HG02759 (cell line): ENCODE data around the gene ZBTB7C.

Experiments
- ATAC-seq: cut with Tn5 transposase; IDR thresholded peaks from one replicate; pipeline ENCODE4 v1.9.1; 2021; ENCODE audit warnings: mild to moderate bottlenecking, moderate library complexity; ENCODE audit not compliant: unreplicated experiment

The ZBTB7C gene

DNA sequence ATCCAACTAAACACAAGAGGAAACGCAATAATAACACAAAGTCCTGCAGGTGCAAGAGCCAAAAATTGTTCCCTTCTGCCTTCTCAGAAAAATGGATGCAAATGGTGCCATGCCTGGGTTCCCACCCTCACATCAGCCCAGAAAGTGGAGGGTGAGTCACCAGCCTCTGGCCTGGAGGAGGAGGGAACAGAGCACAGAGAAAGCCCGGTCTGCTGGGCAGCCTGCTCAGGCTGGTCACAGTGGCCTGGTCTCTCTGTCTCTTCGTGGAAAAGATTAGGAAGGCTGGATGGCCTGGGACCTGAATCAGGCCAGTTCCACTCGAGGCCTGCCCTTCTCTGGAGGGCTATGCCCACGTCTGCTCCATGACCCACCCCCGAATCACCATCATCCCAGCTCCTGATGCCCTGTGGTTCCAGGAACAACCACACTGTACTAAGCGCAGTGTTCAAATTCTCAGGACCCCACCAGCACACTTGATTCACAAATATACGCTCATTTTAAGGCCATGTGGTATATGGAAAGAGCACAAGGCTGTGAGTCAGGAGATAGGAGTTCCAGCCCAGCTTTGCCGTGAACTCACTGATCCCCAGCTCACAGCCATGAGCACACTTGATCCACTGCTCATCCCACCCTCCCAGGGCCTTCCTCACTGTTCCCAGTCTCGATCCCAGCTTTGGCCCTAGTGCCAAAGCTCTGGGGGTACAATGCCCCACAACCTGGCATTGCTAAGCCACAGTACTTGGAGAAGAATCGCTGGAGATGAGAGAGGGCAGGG is 82.1 kb downstream of the ZBTB7C start:
- ATAC-seq = no peak

DNA sequence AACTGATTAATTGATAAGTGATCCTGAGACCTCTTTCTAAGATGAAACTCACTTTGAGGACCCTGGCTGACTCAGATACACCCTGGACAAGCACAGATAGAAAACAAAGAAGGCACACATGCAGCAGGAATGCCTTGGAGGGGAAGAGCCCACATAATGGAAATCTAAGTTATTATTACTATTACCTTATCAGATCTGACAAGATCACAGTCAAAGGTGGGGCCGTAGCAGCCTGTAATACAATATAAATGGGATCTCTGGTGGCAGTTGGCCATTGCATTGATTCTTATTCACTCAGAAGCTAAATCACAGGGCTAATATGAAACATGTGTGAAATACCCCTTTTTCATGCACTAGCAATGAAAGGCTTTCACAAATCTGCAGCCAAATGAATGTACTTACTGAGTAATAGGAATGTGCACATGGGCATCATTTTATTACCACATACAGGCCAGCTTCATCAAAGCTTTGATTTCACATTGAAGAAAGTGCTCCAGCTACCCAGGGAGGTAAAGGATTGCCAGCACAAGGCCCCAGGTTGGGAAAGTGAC is 84.0 kb downstream of the ZBTB7C start:
- ATAC-seq = no peak

DNA sequence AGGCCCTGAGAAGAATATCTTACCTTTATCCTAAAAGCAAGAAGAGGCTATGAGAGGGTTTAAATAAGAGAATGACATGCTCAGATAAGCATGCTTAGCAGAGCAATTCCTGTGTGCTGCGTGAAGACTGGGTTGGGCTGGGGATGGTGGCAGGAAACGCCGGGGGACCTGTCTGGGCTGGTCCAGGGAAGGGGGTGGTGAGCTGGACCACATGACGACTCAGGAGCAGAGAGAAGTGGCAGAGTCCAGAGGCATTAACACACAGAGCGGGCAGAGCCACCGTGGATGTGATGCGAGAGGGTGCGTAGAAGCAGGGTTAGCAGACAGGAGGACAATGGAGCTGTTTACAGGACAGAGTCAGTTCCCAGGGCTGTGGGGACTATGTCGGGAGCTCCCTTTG is 84.5 kb downstream of the ZBTB7C start:
- no peak for ATAC-seq

DNA sequence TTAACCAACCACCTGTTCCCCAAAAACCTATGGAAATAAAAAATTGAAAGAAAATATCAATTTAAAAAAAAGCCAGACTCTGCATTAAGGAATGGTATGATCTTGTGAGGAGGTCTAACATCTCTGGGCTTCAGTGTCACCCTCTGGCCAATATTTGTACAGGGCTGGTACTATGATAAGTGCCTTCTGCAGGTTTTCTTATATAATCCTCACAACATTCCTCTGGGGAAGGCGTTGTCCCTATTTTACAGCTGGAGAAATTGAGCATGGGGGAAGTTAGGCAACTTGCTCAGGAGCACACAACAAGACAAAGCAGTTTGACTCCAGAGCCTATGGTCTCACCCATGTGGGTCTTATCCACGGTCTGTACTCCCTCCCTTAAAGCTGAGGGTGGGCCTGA is 86.0 kb downstream of the ZBTB7C start:
- no peak for ATAC-seq

DNA sequence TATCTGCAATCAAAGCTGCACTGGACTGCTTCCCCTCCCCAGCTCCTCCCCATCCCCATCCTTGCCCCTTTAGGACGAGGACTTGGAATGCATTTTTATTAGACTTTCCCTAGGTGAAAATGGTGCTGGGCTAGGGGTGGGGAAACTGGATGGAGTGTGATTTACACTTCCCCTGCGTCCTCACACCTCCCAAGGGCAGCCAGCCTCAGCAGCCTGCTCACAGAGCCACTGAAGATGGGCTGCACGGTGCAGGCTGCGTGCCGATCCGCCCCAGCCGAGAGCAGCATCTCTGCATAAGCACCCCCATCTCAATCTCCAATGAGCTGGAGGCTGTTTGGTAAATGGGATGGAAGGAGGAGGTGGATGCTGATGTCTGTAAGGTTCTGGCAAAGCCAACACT is 87.6 kb downstream of the ZBTB7C start:
- no peak for ATAC-seq

DNA sequence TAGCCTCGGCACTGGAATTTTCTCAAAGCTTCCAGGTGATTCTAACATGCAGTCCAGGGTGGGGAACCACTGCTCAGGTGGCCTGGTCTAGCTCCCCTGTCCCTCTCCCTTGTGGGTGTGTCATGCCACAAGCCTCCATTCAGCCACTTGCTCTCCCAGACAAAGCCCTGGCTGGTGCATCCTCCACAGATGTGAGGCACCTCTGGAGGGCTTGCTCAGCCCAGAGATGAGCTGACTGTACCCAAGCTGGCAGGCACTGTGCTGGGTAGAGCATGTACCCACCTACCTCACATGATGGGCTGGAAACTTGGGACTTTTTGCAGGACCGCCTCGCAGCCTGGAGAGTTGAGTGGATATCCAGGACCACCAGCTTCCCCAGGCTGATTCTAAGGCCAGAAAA is 88.1 kb downstream of the ZBTB7C start:
- no peak for ATAC-seq

DNA sequence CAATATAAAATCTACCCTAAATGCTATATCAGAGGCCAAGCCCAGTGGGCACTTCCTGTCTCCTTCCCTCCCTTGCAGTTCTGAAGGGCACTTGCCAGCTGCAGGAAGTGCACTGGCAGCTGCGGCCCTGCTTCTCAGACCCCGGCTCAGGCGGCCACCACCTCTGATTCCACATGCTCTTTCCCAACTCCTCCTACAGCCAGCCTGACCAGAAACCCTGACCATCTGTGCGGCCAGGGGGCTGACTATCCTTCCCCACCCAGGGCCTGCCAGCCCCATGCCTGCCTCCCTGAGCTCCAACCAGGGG is 88.6 kb downstream of the ZBTB7C start:
- no peak for ATAC-seq

DNA sequence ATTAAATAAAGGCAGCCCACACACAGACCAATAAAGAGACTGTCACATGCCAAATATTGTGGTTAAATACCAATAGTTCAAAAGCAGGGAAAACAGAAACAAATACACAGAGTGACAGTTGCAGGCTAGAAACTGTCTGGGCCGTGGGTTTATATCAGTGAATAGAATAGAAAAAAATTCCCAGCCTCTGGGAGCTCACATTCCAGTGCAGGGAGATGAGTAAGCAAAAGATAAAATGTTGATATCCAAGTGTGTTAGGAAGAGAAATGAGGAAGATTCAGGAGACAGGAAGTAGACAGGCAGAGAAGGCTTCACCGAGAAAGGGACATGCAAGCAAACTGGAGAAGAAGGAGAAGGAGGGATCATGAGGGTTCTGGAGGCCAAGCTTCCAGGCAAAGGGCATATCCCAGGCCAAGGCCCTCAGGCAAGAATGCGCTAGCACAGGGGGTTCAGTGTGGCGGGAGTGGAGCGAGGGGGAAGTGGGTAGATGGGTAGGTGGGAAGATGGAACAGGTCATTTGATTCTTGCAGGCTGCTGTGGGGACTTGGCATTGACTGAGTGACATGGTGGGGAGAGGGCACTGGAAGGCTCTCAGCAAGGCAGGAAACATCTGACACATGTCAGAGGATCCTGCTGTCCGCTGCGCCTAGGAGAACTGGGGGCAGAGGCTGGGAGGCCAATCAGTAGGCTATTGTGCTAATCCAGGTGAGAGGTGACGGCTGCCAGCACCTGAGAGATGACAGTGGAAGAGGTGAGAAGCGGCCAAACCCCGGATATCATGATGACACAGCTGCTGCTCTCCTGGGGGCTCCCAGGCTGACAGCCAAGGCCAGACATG is 89.2 kb downstream of the ZBTB7C start:
- no peak for ATAC-seq

DNA sequence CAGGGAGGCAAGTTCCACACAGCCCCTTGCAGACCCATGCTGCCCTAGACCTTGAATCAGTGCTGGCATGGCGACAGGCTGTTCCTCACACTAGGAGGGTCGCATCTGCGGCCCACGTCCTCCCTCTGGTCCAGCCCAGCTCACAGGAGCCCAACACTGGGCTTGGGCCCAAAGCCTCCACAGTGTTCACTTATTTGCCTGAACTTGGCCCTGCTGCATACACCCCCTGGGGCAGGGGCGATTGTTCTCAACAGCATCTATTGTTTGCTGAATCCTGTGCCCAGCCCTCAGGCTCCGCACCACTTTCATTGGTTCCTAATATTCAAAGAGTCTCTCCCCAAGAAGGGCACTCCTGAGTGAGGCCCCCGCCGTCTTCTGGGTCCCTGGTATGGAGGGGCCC is 90.7 kb downstream of the ZBTB7C start:
- no peak for ATAC-seq

DNA sequence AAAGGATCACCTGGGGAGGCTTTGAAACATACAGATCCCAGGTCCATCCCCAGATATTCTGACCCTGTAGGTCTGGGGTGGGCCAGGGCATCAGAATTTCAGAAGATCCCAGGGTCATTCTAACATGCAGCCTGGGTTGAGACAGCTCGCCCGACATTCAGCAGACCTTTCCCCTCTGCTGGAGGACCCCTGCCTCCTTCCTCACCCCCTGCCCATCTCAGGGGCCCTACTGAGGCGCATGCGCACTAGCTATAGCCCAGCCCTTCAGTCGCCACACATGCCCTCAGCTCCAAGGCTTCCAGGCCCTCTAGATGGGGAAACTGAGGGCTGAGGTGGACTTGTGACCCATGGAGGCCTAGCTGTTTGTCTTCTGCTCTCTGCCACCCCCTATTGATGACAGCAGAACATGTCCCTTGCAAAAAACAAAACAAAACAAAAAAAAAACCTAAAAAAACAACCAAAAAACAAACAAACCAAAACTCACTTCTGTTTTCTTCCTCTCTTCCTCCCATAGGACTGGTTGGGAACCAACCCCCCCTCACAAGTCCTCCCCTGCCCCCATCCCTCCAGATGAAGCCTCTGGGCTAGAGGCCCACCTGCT is 91.3 kb downstream of the ZBTB7C start:
- ATAC-seq = no peak

DNA sequence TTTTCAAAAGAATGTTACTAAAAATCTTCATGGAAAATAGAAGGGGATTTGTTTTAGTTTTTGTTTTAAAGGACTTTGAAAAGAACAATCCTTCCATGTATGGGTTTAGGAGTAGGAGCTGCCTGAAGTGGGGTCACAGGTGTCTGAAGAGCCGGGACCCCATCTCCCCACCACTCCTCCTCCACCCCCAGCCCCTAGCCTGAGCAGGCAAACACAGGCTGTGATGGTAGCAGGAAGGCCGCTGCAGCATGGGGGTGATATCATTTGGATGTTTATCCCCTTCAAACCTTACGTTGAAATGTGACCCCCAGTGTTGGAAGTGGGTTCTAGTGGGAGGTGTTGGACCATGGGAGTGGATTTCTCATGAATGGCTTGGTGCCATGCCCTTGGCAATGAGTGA is 93.0 kb downstream of the ZBTB7C start:
- ATAC-seq = no peak

DNA sequence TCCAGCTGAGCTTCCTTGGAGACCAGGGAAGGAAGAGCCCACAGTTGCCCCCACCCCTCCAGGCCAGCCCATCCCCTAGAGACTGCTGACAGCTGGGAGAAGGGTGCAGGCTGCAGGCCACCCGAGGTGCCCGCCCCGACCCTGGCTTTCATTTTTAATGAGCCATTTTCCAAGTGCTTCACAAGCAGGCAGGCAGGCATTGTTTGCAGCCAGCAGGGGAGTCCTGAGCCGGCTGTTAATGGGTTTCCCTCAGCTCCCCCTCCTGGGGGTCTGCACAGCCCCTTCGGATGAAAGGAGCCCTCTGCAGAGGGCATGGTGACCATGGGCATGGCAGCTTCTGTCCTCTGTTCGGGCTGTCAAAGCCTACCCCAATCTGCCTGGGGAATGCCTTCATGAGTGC is 94.5 kb downstream of the ZBTB7C start:
- ATAC-seq = no peak

DNA sequence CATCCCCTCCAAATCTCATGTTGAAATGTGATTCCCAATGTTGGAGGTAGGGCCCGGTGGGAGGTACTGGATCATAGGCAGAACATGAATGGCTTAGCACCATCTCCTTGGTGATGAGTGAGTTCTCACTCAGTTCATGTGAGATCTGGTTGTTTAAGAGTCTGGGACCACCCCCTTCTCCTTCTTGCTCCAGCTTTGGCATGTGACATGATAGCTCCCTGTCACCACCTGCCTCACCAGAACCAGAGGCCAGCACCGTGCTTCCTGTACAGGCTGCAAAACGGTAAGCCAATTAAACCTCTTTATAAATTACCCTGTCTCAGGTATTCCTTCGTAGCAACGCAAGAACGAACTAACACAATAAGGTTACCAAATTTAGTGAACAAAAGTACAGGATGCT is 95.4 kb downstream of the ZBTB7C start:
- ATAC-seq = no peak

DNA sequence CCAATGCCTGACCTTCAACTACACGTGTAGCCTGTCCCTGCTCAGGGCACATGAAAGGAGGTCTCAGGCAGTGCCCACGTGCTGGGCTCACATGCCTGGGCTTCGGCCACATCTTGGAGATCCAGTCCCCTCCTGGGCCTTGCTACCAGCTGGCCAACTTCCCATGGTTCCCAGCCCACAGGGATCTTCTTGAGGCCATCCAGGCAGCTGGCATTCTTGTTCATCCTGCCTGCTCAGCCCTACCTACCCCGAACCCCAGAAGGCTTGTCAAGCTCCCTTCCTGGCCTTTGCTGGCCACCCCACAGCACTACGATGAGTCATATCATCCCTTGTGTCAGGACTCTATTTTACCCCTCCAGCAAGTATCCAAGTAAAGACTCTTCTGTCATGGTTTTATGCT is 97.1 kb downstream of the ZBTB7C start:
- no peak for ATAC-seq

DNA sequence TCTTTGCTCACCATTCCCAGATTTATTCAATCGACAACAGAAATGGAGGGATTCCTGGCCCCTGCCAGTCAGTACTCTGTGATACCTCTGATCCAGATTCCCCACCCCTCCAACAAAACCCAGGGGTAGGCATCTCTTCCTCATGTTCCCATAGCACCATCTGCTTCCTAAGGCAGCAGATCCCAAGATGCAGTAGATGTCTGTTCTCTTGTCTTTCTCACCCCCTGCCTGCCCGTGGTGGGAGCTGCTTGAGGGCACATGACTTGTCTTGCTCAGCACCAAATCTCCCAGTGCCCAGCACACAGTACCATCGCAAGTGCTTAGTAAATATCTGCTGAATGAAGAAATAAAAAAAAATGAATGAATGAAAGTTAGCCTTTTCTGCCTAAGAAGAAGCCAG is 98.2 kb downstream of the ZBTB7C start:
- ATAC-seq = no peak

DNA sequence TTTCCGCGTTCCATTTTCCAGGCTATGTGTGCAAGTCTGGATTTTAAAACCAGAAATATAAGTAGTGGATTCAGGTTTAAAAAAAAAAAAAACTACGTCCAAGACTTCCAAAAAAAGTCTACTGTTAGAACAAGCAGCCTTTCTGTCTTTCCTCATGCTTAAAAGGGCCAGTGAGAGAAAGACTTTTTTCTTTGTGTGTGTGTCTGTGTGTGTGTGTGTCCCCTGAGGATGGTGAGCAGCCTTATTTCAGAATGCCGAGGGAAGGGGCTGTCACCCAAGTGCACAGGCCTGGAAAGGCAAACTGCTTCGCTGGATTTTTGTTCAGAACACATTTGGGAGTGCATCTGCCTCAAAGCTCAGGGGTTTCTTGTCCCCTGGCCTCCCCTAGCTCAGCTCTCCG is 98.8 kb downstream of the ZBTB7C start:
- ATAC-seq = no peak

DNA sequence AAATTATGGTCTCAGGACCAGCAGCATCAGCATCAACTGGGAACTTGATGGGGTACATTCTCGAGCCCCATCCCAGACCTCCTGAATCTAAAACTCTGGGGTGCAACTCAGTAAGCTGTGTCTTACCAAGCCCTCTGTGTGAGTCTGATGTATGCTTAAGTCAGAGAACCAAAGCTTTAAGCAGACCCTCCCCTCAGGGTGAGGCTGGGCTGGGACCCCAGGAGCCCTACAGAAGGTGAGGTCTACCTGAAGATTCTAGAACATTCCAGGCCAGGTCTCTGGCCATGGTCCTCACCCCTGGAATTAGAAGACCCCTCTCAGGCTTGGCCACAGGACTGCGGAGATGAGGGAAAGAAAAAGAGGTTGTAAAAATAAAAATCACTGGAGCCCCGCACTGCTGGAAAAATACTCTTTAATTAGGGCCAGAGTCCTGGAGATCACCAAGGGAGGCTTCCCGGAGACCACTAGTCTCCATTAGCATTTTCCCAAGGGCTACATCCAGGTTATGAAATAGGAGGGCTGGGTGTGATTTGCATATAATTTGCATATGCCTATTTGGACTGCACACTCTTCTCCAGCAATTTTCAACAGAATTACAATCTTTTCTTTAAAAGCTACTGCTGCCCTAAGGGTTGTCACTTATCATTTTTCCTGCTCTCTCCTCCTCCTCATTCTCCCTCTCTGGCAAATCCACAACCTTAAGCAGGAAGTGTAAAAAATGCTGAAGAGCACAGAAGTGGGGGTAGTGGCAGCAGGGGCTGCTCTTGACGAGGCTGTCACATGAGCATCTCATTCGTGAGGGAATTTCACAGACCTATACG is 100.2 kb downstream of the ZBTB7C start:
- no peak for ATAC-seq

DNA sequence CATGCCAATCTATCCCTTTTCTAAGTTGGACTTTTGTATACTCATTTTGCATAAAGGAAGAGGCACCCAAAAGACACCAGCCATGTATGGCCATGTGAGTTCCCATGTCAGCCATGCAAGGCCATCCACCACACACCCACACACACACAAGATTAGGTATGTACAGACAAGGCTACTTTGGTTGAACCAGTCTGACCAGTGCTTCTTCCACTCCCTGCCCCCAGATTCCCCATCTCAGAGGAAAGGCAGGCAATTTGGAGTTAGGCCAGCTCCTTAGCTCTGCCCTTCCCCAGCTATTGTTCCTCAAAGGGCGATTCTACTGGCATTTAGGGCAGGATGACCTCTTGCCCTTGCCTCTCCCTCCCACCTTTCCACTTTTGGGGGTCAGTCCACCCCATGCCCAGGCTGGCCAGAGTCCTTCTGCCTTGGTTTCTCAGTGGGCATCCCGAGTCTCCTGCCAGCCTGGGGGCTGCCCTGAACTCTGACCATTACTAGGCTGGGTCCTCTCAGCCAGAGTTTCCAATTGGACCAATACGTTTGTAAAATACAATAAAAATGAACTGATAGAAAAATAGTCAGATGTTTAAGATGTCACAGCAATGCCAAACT is 101.1 kb downstream of the ZBTB7C start:
- ATAC-seq = no peak

DNA sequence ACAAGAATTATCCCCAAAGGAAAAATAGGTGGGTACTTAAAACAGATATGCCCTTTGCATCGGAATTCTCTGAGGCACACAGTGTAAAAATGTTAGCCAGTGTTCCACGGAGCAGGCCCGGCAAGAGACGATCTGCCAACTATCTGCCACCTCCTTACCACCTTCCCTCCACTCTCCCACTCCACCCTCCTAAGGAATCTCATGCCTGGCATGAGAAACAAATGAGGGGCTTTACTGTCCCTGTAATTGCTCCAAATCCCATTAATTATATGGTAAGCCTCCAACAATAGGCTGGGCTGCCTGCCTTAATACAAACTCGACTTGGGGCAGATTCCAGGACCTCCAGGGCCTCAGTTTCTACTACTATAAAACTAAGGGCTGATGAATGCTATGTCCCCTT is 102.3 kb downstream of the ZBTB7C start:
- ATAC-seq = no peak

DNA sequence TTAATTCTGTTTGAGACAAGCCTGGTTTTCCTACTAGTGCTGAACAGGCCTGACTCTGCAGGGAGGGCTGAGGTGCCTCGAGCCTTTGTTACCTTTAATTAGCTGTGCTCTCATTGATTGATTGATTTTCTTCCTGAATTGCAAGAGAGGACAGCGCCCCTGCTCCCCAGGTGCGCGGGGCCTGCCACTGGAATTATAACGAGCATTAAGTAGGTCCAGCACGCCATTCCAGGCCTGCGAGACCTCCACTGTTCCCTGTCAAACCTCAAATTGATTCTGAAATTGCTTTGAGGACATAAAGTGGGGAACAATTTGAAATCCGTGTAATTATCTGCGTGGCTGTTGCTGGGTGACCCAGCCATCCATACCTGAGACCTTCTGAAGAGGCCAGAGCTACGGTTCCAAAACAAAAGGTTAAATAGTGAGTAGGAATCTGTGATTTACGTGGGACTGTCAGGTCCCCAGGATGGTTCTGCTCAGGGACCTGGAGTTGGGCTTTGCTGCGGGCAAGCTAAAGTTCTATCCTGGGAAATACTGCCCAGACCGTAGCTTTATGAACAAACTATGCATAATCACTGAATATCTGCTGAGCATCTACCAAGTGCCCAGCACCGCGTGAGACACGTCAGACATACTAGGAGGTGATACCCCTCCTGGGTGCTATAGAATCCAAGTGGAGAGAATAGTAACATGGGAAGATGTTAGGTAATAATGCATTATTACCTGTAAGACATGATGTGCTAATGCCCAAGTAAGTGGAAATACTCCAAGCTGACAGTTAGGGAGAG is 104.1 kb downstream of the ZBTB7C start:
- no peak for ATAC-seq
